Activated effector memory CD4-positive, alpha-beta T cell treated with anti-CD3 and anti-CD28 coated beads, Interleukin-2, amount 50 U/mL, for 16 hours (primary cell): ENCODE results near the gene FOLH1.
"Not testable (repeated sequence)": the region's sequence is repeated elsewhere in the genome, so short reads cannot be mapped to it uniquely, and the experiment has no call there.

ENCODE experiments used
- DNase-seq: peaks from one replicate; pipeline ENCODE4 v3.0.0-alpha.2; 2020

FOLH1 gene

DNA sequence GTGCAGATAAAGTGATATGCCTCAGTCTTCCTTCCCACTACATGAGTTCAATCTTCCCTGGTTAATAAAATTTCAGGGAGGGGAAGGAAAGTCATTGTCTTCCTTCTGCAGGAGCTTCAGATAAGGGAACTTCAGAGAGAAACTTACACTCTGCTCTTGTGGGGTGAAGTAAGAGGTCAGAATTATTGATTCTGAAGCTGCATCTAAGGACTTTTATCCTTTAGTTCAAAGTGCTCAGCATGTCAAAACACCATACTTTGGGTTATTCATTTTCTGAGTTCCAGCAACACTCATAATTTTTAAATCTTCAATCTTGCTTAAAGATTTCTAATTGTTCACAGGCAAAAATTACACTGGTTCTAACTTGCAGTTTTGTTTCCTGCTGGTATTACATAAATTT lies 33.0 kb downstream of the FOLH1 start:
- DNase-seq, result not testable (repeated sequence)

DNA sequence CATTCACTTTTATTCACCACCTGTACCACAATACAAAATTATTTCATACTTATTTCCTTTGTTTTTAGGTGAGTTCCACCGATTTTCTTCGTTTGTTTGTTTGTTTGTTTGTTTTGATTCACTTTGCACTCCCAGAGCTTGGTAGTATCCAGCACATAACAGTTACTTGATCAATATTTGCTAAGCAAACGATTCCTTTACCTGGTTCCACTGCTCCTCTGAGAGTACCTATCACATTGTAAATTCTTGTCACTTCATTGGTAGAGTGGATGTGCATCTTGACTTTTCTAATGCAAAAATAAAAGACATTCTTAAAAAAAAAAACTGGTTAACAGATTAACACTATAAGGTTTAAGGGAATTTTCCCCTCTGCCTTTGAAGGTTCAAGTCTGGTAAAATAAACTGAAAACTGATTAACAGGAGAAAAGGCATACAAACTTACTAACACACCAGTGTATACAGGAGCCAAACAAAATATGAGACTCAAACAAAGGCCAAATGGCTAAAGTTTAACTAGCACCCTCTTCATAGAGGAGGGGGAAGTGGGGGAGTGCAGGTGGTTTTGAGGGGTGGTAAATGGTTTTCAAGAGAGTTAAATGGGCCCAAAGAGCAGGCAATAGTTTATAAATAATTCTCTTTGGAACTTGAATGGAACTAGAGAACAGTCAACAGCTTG lies 33.6 kb downstream of the FOLH1 start:
- DNase-seq, result not testable (repeated sequence)

DNA sequence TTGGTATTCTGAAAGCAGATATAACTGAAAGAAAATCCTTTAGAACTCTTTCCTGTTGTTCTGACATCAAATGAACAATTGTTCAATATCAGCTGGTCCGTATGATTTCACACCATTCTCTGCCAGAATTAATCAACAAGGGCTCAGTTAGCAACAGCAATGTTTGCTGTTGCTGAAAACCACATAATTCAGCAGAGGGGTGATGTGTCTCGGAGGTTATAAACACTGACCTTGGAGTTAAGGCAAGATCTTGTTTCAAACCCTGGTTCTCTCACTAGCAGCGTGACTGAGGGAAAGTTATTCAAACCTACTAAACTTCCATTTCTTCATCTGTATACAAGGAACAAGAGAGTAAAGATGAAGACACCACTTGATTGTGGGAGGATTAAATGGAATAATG lies 36.8 kb downstream of the FOLH1 start:
- not testable (repeated sequence) for DNase-seq

DNA sequence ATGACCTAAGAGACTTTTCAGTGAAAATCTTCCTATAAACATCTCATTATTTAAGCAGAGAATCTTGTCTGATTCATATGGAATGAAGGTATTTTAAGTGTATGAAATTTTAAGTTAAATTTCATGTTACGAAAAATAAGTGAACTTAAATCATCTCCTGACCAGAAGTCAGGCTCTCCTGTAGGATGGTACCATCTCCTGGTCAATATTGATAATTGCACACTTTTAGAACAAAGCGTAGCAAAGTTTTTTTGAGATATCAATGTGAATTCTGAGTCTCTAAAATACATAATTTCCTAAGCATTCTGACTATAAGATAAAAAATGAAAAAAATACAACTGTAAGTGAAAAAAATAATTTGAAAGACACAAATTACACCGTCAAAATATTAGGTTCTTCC lies 38.8 kb downstream of the FOLH1 start:
- not testable (repeated sequence) for DNase-seq

DNA sequence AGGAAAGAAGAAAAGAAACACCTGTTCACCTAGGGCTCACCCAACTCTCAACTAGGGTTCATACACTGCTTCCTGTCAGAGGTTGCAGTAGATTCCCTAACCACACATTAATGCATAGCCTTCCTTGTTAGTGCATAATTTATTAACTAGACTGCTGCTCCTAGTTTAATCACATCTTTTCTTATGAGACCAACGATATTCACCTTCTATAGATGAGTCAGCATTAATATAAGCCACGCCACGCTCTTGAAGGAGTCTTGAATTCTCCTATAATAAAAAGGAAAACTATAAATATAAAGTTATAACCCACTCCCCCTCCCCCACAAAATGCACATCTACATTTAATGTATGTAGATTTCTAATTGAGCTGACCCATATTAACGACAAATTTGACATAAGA lies 39.4 kb downstream of the FOLH1 start:
- not testable (repeated sequence) for DNase-seq

DNA sequence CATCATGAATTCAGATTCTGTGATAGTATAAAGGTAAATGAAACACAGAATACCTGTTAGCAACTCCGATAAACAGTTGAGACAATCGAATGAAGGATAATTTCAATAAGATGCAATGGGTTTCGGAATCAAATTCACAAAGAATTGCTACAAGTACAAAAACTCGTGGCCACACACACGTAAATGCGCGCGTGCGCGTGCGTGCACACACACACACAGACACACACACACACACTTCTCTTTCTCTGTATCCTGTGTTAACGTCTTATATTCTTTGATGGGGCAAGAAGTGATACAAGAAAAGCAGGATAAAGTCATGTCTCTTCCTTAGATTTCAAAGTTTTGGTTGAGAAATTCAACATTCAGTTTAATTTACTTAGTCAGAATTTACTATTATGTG lies 57.2 kb downstream of the FOLH1 start:
- DNase-seq, result no peak

DNA sequence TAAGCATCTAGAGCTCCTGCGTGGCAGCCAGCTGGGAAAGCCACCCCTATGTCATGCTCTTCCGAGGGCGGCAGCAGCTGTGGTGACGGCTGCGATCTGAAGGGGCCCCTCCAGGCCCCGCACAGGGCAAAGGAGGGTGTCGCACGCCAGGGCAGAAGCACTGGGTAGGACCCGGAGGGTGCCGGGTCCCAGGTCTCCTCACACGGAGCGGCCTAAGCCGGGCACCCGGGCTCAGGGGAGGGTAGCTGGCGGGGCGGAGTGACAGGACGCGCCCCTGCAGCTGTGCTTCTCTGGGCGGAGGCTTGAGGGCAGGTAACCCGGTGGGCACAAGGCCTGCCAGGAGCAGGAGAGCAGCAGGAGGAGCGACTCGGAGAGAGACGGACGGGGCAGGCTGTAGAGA lies 106.0 kb downstream of the FOLH1 start:
- DNase-seq, result not testable (repeated sequence)
